K562 (cell line): ENCODE results near the gene PRDM16. TPM values are rescaled to one million over a fixed set of nuclear protein-coding genes. Genes with fewer than 3 reads are reported as not detected.

ENCODE experiments used
- ATAC-seq: fragments of 200-7000 bp; cut with Tn5 transposase; 3 replicates; pipeline ENCODE4 v1.9.1; 2020; ENCODE audit warnings: moderate library complexity
- BruUV-seq: library from RNA; stranded (reverse); fragments of 400-500 nt; replicated peaks from 2 replicates; lab custom pipeline; 2021; lab: Mats Ljungman, UMichigan
- CTCF ChIA-PET: fragments of 300-600 bp; formaldehyde crosslinking; extraction: SDS; loops from one replicate; lab custom pipeline; 2021; ENCODE audit warnings: low intra/inter-chr PET ratio; lab: Yijun Ruan, JAX
- POLR2A ChIA-PET: fragments of 300-600, 350-650 bp; sonication (Branson Sonifier 250); formaldehyde crosslinking; extraction: SDS; loops from one replicate; lab custom pipeline; 2021; ENCODE audit warnings: antibody characterized with exemption, inconsistent platforms; lab: Yijun Ruan, JAX
- DNase-seq, 4 experiments: peaks; one replicate each; pipeline versions ENCODE4 v3.0.0 to v3.0.0-alpha.2; 2011 to 2018; ENCODE audit warnings: low spot score in 3 of 4, mixed read lengths in 3 of 4; ENCODE audit errors: extremely low read depth in 1 of 4
- FAIRE-seq: peaks from 2 replicates; lab custom pipeline; 2011; peaks lifted over from hg19 to GRCh38; lab: Jason Lieb, UNC
- H2AFZ ChIP-seq: 2 replicates; pipeline ENCODE4 v1.6.0; 2011; ENCODE audit warnings: low read depth, low read length, control low read depth, inconsistent platforms
- H3K27ac ChIP-seq: fragments of 200-600 bp; 3 replicates; pipeline ENCODE4 v1.8.0; 2011; ENCODE audit warnings: low read depth, mild to moderate bottlenecking, control low read depth, inconsistent platforms, low read length, moderate library complexity, mixed read lengths; ENCODE audit errors: extremely low read depth
- H3K27me3 ChIP-seq, 2 experiments: fragments of 300-600 bp in 1 of 2; 2 replicates in 1 of 2; 3 replicates in 1 of 2; pipeline versions ENCODE4 v1.6.0 to v1.8.0; 2011; ENCODE audit warnings: inconsistent platforms in 2 of 2, low read length in 2 of 2, mild to moderate bottlenecking in 1 of 2, mixed read lengths in 1 of 2, moderate library complexity in 1 of 2; ENCODE audit not compliant: control insufficient read depth in 2 of 2, insufficient read depth in 2 of 2
- H3K36me3 ChIP-seq: fragments of 300-600 bp; 3 replicates; pipeline ENCODE4 v1.8.0; 2011; ENCODE audit warnings: mild to moderate bottlenecking, low read length, inconsistent platforms; ENCODE audit not compliant: control insufficient read depth, insufficient read depth
- H3K4me1 ChIP-seq, 2 experiments: fragments of 200-600 bp in 1 of 2; replicated peaks in 1 of 2; 2 replicates in 1 of 2; 3 replicates in 1 of 2; pipeline versions ENCODE4 v1.5.1 to v1.8.0; 2011; ENCODE audit warnings: inconsistent platforms in 2 of 2, low read length in 2 of 2, mild to moderate bottlenecking in 1 of 2, mixed read lengths in 1 of 2, moderate library complexity in 1 of 2; ENCODE audit not compliant: control insufficient read depth in 2 of 2, insufficient read depth in 2 of 2
- H3K4me2 ChIP-seq: 2 replicates; pipeline ENCODE4 v1.6.1; 2011; ENCODE audit warnings: low read length, control low read depth, inconsistent platforms, mixed read lengths; ENCODE audit not compliant: insufficient read depth
- H3K4me3 ChIP-seq: fragments of 200-600 bp; sonication (generic), shearing (Covaris generic); 2 replicates; pipeline ENCODE4 v1.5.1; 2016; ENCODE audit warnings: control low read depth, inconsistent platforms
- H3K79me2 ChIP-seq: fragments of 200-600 bp; 3 replicates; pipeline ENCODE4 v1.8.0; 2011; ENCODE audit warnings: low read length, inconsistent platforms; ENCODE audit not compliant: control insufficient read depth, insufficient read depth
- H3K9ac ChIP-seq, 2 experiments: 2 replicates each; pipeline versions ENCODE4 v1.6.0 to v1.6.1; 2011; ENCODE audit warnings: low read depth in 2 of 2, low read length in 2 of 2, control low read depth in 1 of 2, inconsistent platforms in 1 of 2, mild to moderate bottlenecking in 1 of 2, mixed read lengths in 1 of 2; ENCODE audit not compliant: insufficient read depth in 1 of 2
- H3K9me1 ChIP-seq: one replicate; pipeline ENCODE4 v1.6.0; 2011; ENCODE audit warnings: inconsistent platforms, mild to moderate bottlenecking, low read length, moderate library complexity; ENCODE audit not compliant: control insufficient read depth, insufficient read depth
- H3K9me3 ChIP-seq: replicated peaks from 2 replicates; pipeline ENCODE4 v1.5.1; 2011; ENCODE audit warnings: low read depth, low read length, inconsistent platforms; ENCODE audit not compliant: control insufficient read depth, insufficient read depth
- H4K20me1 ChIP-seq: replicated peaks from 2 replicates; pipeline ENCODE4 v1.6.1; 2011; ENCODE audit warnings: low read length, inconsistent platforms, mixed read lengths; ENCODE audit not compliant: control insufficient read depth, insufficient read depth
- BCLAF1 ChIP-seq, 2 experiments: fragments of 450-650 bp in 1 of 2; IDR thresholded peaks; 2 replicates each; pipeline ENCODE4 v1.6.1; 2011 to 2017; ENCODE audit warnings: low read depth in 2 of 2, antibody characterized with exemption in 1 of 2, borderline replicate concordance in 1 of 2, low read length in 1 of 2, mild to moderate bottlenecking in 1 of 2, mixed read lengths in 1 of 2; ENCODE audit not compliant: control insufficient read depth in 1 of 2
- CGGBP1 ChIP-seq: fragments of 250-450 bp; sonication (Bioruptor Pico); IDR thresholded peaks from 2 replicates; pipeline ENCODE4 v1.9.0; 2021; ENCODE audit warnings: mild to moderate bottlenecking
- ETV1 ChIP-seq: fragments of 450-650 bp; conservative IDR thresholded peaks from 2 replicates; pipeline ENCODE4 v1.6.1; 2016; ENCODE audit warnings: missing genetic modification characterization, control low read depth, low read depth, missing compliant biosample characterization
- KLF10 ChIP-seq: fragments of 250-450 bp; sonication (Bioruptor Pico); IDR thresholded peaks from 2 replicates; pipeline ENCODE4 v1.6.1; 2021; ENCODE audit warnings: matching md5 sums
- RUNX1 ChIP-seq: sonication (generic); IDR thresholded peaks from 2 replicates; pipeline ENCODE4 v1.6.1; 2016; ENCODE audit warnings: antibody characterized with exemption, low read depth
- SNIP1 ChIP-seq: fragments of 450-650 bp; IDR thresholded peaks from 2 replicates; pipeline ENCODE4 v1.7.1; 2017; ENCODE audit warnings: low read depth, mild to moderate bottlenecking
- ZNF140 ChIP-seq: fragments of 250-450 bp; sonication (Bioruptor Pico); IDR thresholded peaks from 2 replicates; pipeline ENCODE4 v1.8.0; 2021; ENCODE audit warnings: moderate library complexity, mild to moderate bottlenecking, inconsistent platforms
- ZNF175 ChIP-seq: fragments of 200-800 bp; sonication (Bioruptor generic); IDR thresholded peaks from 2 replicates; pipeline ENCODE4 v1.6.1; 2016; ENCODE audit warnings: low read depth, mild to moderate bottlenecking, missing genetic modification characterization, missing compliant biosample characterization
- WGBS: fragments of 100-300 bp; shearing (Covaris generic); methylation state at CpG from one replicate; pipeline ENCODE4 v1.1.6; 2016; ENCODE audit warnings: low coverage, mixed read lengths; ENCODE audit not compliant: insufficient coverage; ENCODE audit errors: missing lambda C conversion rate; 5-methylcytosine and 5-hydroxymethylcytosine counted together
- in situ Hi-C: fragments of 300-500 bp; cut with MboI; formaldehyde crosslinking; loops from 4 replicates; pipeline ENCODE4 v1.15.0; 2018; ENCODE audit warnings: inconsistent platforms, mixed read lengths
- intact Hi-C: fragments of 100-400 bp; cut with micrococcal nuclease; formaldehyde crosslinking; loops from 2 replicates; pipeline ENCODE4 v1.14.2; 2022
- polyA plus RNA-seq, 8 experiments: library from polyadenylated mRNA; depleted of rRNA in 4 of 8; stranded (reverse) in 5 of 8; unstranded in 3 of 8; fragments of >200 nt; fragmentation: Nextera tagmentation in 2 of 8; fragmentation: Illumina TruSeq in 1 of 8; extraction: Ambion mirVana in 2 of 8; extraction: Trizol in 1 of 8; gene quantifications; 2 replicates each; pipeline versions ENCODE4 v1.2.1 to v1.2.3, GENCODE V29; 2011 to 2014; ENCODE audit warnings: inconsistent platforms in 1 of 8, missing spikeins in 1 of 8
- total RNA-seq, 7 experiments: library from RNA; depleted of rRNA in 6 of 7; stranded (reverse); fragments of >200 nt in 6 of 7; fragmentation: Illumina TruSeq in 2 of 7; extraction: Trizol in 2 of 7; gene quantifications; 2 replicates each; pipeline versions ENCODE4 v1.2.1 to v1.2.3, GENCODE V29; 2011 to 2021; ENCODE audit warnings: low replicate concordance in 1 of 7
- TF ChIP-seq, protein P1 (sequence below): sonication (generic); formaldehyde crosslinking; IDR thresholded peaks from 2 replicates; pipeline ENCODE4 v1.8.1; 2023; ENCODE audit warnings: mild to moderate bottlenecking, missing genetic modification reagents
- TF ChIP-seq, protein P2 (sequence below): fragments of 150-350 bp; IDR thresholded peaks from 2 replicates; pipeline ENCODE4 v1.6.1; 2014; ENCODE audit warnings: low read depth, mild to moderate bottlenecking, low read length, borderline replicate concordance
- TF ChIP-seq, protein P3 (sequence below): fragments of 250-450 bp; sonication (Bioruptor Pico); IDR thresholded peaks from 2 replicates; pipeline ENCODE4 v1.4.0; 2020; ENCODE audit warnings: borderline replicate concordance

PRDM16 gene
- total and polyA plus RNA-seq, 9 of the 15 experiments (the other 6 are each of a cell fraction or from before 2014, with no cell fraction given): 0.10 to 0.27 TPM; not detected in 7

DNA sequence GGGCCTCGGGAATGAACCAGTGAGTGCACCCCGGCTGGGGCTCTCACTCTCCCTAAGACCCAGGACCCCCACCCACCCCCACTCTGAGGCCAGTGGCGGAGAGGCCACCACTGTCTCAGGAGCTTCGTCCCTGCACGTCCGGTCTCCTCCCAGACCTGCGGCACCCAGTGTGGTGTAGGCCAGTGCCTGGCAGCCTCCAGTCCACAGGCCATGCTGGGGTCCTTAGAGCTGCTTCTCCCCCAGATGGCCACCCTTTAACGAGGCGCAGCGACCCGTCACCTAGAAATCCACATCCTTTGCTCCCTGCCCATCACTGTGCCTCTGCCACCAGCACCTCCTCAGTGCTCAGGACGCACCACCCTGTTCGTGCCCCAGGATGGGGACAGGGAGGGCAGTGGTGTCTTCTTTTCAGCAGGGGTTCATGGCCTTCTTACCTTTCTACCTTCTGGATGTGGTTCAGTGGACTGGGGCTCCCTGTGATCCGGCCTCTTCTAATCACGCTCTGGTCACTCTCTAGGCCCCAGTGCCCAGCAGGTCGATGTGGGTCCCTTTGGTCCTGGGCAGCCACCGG is 253.5 kb downstream of the PRDM16 start:
- FAIRE-seq: no peak
- TF ChIP-seq, protein P1, sequence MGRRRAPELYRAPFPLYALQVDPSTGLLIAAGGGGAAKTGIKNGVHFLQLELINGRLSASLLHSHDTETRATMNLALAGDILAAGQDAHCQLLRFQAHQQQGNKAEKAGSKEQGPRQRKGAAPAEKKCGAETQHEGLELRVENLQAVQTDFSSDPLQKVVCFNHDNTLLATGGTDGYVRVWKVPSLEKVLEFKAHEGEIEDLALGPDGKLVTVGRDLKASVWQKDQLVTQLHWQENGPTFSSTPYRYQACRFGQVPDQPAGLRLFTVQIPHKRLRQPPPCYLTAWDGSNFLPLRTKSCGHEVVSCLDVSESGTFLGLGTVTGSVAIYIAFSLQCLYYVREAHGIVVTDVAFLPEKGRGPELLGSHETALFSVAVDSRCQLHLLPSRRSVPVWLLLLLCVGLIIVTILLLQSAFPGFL: no peak
- TF ChIP-seq RUNX1 (no peak), ZNF175 (CRISPR knock-in tag) (peak; percentile 79; the same call in 1 of the 2 replicates), CGGBP1 (no peak), SNIP1 (no peak), BCLAF1 (IDR thresholded peaks at IDR 0.05; ENCODE audit: borderline replicate concordance in 1 of 2, control insufficient read depth in 1 of 2, low read depth in 2 of 2, low read length in 1 of 2) (no peak), ZNF140 (CRISPR knock-in tag) (no peak), ETV1 (tag) (0 out of 2 replicates have a peak, but pooled peaks have one; percentile 1), KLF10 (CRISPR knock-in tag) (no peak)
- TF ChIP-seq, protein P2, sequence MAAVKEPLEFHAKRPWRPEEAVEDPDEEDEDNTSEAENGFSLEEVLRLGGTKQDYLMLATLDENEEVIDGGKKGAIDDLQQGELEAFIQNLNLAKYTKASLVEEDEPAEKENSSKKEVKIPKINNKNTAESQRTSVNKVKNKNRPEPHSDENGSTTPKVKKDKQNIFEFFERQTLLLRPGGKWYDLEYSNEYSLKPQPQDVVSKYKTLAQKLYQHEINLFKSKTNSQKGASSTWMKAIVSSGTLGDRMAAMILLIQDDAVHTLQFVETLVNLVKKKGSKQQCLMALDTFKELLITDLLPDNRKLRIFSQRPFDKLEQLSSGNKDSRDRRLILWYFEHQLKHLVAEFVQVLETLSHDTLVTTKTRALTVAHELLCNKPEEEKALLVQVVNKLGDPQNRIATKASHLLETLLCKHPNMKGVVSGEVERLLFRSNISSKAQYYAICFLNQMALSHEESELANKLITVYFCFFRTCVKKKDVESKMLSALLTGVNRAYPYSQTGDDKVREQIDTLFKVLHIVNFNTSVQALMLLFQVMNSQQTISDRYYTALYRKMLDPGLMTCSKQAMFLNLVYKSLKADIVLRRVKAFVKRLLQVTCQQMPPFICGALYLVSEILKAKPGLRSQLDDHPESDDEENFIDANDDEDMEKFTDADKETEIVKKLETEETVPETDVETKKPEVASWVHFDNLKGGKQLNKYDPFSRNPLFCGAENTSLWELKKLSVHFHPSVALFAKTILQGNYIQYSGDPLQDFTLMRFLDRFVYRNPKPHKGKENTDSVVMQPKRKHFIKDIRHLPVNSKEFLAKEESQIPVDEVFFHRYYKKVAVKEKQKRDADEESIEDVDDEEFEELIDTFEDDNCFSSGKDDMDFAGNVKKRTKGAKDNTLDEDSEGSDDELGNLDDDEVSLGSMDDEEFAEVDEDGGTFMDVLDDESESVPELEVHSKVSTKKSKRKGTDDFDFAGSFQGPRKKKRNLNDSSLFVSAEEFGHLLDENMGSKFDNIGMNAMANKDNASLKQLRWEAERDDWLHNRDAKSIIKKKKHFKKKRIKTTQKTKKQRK: no peak
- TF ChIP-seq, protein P3, sequence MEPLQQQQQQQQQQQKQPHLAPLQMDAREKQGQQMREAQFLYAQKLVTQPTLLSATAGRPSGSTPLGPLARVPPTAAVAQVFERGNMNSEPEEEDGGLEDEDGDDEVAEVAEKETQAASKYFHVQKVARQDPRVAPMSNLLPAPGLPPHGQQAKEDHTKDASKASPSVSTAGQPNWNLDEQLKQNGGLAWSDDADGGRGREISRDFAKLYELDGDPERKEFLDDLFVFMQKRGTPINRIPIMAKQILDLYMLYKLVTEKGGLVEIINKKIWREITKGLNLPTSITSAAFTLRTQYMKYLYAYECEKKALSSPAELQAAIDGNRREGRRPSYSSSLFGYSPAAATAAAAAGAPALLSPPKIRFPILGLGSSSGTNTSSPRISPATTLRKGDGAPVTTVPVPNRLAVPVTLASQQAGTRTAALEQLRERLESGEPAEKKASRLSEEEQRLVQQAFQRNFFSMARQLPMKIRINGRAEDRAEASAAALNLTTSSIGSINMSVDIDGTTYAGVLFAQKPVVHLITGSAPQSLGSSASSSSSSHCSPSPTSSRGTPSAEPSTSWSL (CRISPR knock-in tag): no peak

More for the DNA sequence above, 253.5 kb downstream of the PRDM16 start:
- Histone ChIP-seq H3K9ac (no peak overlapping the region; a peak in 1 of 4 replicates), H3K9me3 (no peaks in the 10 kb centered on the region), H3K27ac (no peak overlapping the region), H3K79me2 (no peaks in the 10 kb centered on the region), H3K27me3 (peaks cover 0 to 5% of the 10 kb centered on the region in 2 experiments; a peak in 2 of 5 replicates), H3K36me3 (no peaks in the 10 kb centered on the region), H3K4me1 (peaks cover 0 to 3% of the 10 kb centered on the region in 2 experiments; a peak in 2 of 5 replicates), H3K4me2 (no peak overlapping the region), H3K4me3 (no peak overlapping the region), H2AFZ (no peak overlapping the region), H3K9me1 (no peaks in the 10 kb centered on the region), H4K20me1 (no peaks in the 10 kb centered on the region)
- DNase-seq (no peak), ATAC-seq (peak; percentile 22; the same call in 2 of the 3 replicates)
- POLR2A ChIA-PET: no interaction called here
- WGBS: 28% methylated on average over 17 of the region's 17 CpGs
- no TSS peak for BruUV-seq
- in situ Hi-C loops: no loop called here
- CTCF ChIA-PET: no interaction called here
- intact Hi-C loops: no loop called here
